VCaP (cell line): ENCODE data around the gene LOC128125822.
A peak's percentile ranks its signal among the peaks of the same experiment; 100 is the strongest.

Source experiments
- H3K27ac ChIP-seq: fragments of 450-650 bp; 2 replicates; pipeline ENCODE4 v1.5.1; 2017
- CTCF ChIP-seq: fragments of 450-650 bp; conservative IDR thresholded peaks from 2 replicates; pipeline ENCODE4 v1.5.1; 2017; ENCODE audit warnings: mild to moderate bottlenecking, moderate library complexity

The LOC128125822 gene

GRCh38 chr6:63530182-63530581, 42.1 kb upstream of the LOC128125822 start:
- no peak for TF ChIP-seq CTCF
- no peak overlapping the region for H3K27ac ChIP-seq

GRCh38 chr6:63530991-63531390, 41.3 kb upstream of the LOC128125822 start:
- no peak for TF ChIP-seq CTCF
- H3K27ac ChIP-seq: no peak overlapping the region

- TF ChIP-seq CTCF: no peak
- H3K27ac ChIP-seq: no peak overlapping the region
These were observed 39.3 kb upstream of the LOC128125822 start for GRCh38 chr6:63533026-63533425.

GRCh38 chr6:63533952-63534351, 38.3 kb upstream of the LOC128125822 start:
- no peak overlapping the region for H3K27ac ChIP-seq

GRCh38 chr6:63537201-63537958, 34.9 kb upstream of the LOC128125822 start:
- TF ChIP-seq CTCF: no peak

More at GRCh38 chr6:63533952-63534351, 38.3 kb upstream of the LOC128125822 start:
- TF ChIP-seq CTCF: no peak

GRCh38 chr6:63537959-63538300, 34.4 kb upstream of the LOC128125822 start:
- no peak for TF ChIP-seq CTCF
- peak overlapping the region; percentile 53 for H3K27ac ChIP-seq

More at GRCh38 chr6:63537201-63537958, 34.9 kb upstream of the LOC128125822 start:
- H3K27ac ChIP-seq: peak overlapping the region; percentile 53

GRCh38 chr6:63538550-63538949, 33.7 kb upstream of the LOC128125822 start:
- TF ChIP-seq CTCF: no peak
- peak overlapping the region; percentile 53 for H3K27ac ChIP-seq
